ENCODE data around the gene PATJ.
A peak's percentile ranks its signal among the peaks of the same experiment; 100 is the strongest.
"Not testable (repeated sequence)": the region's sequence is repeated elsewhere in the genome, so short reads cannot be mapped to it uniquely, and the experiment has no call there.

The PATJ gene

GRCh38 chr1:61951731-61952580 lies 209.7 kb downstream of the PATJ start:
- DNase-seq, result no peak

- no peak for DNase-seq
Observed at GRCh38 chr1:61952675-61953074, 210.4 kb downstream of the PATJ start.

- DNase-seq, result no peak
Observed at GRCh38 chr1:61953076-61953789, 211.0 kb downstream of the PATJ start.

DNA sequence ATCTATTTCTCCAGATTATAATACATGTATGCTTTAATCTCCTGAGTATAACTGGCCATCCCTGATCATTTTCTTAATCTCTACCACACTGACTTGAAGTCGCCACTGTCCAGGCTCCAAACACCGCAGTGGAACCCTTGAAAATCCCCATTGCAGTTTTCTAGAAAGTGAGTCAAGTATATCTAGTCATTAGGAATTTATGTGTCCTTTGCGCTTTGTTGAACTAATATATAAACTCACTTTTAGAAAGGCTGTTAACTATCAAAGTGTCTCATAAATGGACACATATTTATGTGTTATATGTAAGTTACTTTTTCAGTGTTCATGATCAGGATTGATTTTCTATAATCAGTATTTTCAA lies 211.5 kb downstream of the PATJ start:
- DNase-seq, result no peak

- no peak for DNase-seq
Observed at GRCh38 chr1:61955261-61955660, 213.0 kb downstream of the PATJ start.

GRCh38 chr1:61956016-61956645 lies 213.9 kb downstream of the PATJ start:
- no peak for DNase-seq

DNA sequence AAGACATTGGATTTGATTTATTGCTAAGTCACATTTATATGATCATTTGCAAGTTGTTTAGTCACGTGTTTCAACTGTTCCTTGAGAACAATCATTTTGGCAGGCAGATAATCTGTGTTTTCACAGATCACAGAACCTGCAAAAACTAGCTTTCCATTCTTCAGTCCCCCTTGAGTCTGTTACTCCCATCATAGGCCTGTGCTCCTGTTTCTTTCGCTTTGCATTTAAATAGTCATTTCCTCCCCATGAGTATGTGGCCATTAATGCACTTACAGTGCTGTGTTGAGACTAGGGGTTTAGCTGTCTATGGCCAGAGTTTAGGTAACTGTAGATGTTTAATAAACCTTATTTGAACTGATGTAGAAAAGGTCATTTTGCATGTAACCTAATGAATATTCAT lies 214.5 kb downstream of the PATJ start:
- no peak for DNase-seq

DNA sequence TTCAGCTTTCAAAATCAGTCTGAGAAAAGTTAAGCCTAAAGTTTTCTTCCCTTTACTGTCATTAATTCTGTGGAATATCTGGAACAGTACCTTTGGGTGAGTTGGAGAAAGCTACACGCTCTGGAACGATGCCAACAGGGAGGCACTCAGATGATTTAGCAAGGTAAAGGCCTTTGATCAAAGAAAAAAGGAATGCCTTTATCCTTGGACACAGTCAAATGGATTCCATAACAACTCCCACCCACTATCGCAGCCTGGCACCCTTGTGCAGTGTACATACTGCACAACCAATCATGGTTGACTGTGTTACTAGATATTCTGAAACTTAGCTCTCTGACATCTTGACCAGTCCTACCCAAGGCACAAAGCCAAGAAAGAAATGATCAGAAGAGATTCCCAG lies 218.7 kb downstream of the PATJ start:
- DNase-seq, result no peak

- no peak for DNase-seq
Observed at GRCh38 chr1:61962631-61963030, 220.4 kb downstream of the PATJ start.

DNA sequence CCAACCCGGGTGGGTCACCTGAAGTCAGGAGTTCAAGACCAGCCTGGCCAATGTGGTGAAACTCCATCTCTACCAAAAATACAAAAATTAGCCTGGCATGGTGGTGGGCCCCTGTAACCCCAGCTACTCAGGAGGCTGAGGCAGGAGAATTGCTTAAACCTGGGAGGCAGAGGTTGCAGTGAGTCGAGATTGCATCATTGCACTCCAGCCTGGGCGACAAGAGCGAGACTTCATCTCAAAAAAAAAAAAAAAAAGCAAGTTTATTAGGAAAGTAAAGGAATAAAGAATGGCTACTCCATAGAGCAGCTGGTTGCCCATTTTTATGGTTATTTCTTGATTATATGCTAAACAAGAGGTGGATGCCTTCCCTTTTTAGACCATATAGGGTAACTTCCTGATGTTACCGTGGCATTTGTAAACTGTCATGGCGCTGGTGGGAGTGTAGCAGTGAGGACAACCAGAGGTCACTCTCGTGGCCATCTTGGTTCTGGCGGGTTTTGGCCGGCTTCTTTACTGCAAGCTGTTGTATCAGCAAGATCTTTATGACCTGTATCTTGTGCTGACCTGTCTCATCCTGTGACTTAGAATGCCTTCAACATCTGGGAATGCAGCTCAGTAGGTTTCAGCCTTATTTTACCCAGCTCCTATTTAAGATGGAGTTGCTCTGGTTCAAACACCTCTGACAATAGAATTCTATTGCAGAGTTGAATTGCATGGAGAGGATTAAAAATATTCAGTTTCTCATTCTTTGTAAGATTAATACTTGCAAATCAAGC lies 224.4 kb downstream of the PATJ start:
- not testable (repeated sequence) for DNase-seq

DNA sequence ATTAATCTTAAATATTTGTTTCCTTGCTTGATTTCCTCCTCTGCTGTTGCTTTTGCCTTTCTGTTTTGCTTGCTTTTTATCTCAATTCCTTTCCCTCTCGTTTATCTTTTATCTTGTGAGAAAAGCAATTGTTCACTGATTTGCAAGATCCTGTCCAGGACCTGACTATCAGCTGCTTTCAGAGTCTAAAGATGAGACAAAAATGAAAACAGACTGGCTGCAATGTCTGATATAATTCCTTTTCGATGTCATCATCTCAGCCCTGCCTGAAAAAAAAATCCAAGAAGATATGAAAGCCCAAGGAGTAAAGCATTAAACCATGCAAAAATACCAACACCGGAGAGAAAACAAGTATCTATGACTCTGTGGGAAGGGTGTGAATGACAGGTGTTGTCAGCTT lies 225.5 kb downstream of the PATJ start:
- no peak for DNase-seq

DNA sequence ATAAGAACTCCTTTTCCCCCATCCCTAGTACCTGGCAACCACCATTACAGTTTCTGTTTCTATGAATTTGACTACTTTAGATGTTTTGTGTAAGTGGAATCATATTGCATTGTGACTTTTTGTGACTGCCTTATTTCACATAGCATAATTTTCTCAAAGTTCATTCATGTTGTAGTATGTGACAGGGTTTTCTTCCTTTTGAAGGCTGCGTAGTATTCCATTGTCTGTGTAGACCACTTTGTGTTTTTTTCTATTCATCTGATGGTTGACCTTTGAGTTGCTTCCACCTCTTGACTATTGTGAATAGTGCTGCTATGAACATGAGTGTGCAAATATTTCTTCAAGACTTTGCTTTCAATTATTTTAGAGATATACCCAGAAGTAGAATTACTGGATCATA lies 226.6 kb downstream of the PATJ start:
- DNase-seq, result no peak

GRCh38 chr1:61973100-61973837 lies 231.0 kb downstream of the PATJ start:
- no peak for DNase-seq

- no peak for DNase-seq
Observed at GRCh38 chr1:61975638-61976037, 233.4 kb downstream of the PATJ start.

DNA sequence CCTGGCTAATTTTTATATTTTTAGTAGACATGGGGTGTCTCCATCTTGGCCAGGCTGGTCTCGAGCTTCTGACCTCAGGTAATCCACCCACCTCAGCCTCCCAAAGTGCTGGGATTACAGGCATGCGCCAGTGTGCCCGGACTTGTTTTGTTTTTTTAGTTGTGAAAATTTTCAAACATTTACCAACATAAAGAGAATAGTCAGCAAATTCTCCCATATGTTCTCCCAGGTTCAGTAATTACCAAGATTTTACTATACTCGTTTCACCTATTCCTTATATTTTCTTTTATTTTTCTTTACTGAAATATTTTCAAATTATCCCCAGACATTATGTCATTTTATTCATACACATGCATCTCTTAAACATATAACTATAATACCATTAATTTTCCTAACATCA lies 234.3 kb downstream of the PATJ start:
- no peak for DNase-seq

DNA sequence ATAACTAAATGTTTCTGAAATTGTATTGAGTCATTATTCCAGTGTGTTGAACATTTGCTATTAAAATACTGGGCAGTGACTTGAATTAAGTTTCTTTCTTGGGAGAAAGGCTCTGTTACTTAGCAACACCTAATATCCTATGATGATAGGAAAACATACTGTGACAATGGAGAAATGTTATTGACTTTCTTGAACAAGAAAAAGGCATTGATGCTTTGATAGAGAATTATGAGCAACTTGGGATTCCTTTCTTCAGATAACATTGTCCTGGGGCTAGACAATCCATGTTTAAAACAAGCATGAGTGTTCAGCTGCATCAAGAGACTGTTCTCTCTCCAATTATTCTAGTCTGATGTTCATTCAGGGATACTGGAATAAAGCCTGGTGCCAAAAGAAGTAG lies 236.5 kb downstream of the PATJ start:
- DNase-seq, result no peak

DNA sequence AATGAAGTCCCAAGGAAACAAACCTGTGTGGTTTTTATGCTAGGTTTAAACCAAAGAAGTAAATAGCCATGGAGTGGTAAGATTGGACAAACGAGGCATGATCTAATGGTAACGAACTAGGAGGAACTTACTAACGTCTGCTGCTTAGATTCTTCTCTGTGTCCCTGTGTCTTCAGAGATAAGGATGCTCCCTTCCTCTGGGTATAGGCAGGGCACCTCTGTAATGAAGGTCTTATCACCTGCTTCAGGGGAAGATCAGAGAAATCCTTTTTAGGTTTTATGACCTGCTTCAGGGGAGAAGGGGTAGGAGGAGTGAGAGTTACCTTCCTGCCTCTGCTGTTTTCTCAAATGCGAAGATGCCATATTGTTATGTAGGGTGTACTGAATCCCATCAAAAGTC lies 237.4 kb downstream of the PATJ start:
- no peak for DNase-seq

- peak; percentile 29 for DNase-seq
Observed at GRCh38 chr1:61980561-61980960, 238.3 kb downstream of the PATJ start.

DNA sequence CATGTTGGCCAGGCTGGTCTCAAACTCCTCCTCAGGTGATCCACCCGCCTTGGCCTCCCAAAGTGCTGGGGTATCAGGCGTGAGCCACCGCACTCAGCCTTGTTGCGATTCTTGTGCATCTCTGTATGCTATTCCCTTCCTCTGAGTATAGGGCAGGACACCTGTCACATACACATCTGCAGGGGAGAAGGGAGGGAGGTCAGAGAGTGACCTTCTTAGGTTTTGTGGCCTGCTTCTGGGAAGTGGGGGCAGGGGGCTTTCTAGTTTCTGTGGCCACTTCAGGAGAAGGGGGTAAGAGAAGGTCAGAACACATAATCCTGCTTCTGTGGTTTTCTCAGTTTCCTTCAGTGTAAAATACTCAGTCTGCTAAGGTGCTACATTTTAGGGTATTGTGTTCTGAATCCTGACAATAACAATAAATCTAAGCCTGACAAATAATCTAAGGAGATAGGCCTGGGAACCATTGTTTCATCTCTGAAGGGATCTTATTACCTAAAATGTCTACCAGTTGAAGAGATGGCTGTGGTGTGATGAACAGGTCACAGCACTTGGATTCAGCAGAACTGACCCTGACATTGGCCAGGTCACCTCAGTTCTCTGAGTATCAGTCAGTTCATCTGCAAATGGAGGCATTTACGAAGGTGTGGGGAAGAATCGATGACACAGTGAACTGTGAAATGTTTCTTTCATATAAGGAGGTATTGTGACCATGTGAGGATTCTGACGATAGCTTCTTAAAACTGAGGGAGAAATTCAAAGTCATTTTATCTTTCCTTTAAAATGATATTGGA lies 239.8 kb downstream of the PATJ start:
- DNase-seq, result no peak

- DNase-seq, result no peak
Observed at GRCh38 chr1:61983236-61983635, 241.0 kb downstream of the PATJ start.

DNA sequence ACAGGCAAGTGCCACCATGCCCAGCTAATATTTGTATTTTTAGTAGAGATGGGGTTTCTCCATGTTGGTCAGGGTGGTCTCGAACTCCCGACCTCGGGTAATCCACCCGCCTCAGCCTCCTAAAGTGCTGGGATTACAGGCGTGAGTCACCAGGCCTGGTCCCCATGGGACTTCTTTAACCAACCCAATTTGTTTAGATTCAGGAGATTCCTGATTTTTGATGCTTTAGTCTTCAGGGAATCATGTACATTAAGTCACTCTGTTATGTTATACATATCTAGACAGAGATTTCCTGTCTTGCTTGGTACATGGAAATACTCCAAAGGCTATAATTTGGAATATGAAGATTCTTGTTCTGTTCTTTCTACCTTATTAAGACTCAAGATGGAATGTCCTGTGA lies 250.0 kb downstream of the PATJ start:
- no peak for DNase-seq

Data from stimulated activated CD8-positive, alpha-beta memory T cell treated with anti-CD3 and anti-CD28 coated beads, Interleukin-4, amount 100 ng/mL, for 48 hours (primary cell).